ENCODE data around the gene DCTN2.
"Not testable (repeated sequence)": the region's sequence is repeated elsewhere in the genome, so short reads cannot be mapped to it uniquely, and the experiment has no call there.

DCTN2 gene

GRCh38 chr12:57576613-57577160, 29.7 kb upstream of the DCTN2 start:
- no peak for DNase-seq (ENCODE audit: low read depth)

GRCh38 chr12:57575771-57576612, 29.0 kb upstream of the DCTN2 start:
- no peak for DNase-seq (ENCODE audit: low read depth)

GRCh38 chr12:57574795-57575194, 27.8 kb upstream of the DCTN2 start:
- DNase-seq (ENCODE audit: low read depth), result no peak

- no peak for DNase-seq (ENCODE audit: low read depth)
These were observed 25.2 kb upstream of the DCTN2 start for GRCh38 chr12:57571926-57572762.

GRCh38 chr12:57570438-57570837, 23.4 kb upstream of the DCTN2 start:
- not testable (repeated sequence) for DNase-seq (ENCODE audit: low read depth)

- DNase-seq (ENCODE audit: low read depth), result no peak
These were observed 22.9 kb upstream of the DCTN2 start for GRCh38 chr12:57569858-57570257.

GRCh38 chr12:57568838-57569237, 21.8 kb upstream of the DCTN2 start:
- no peak for DNase-seq (ENCODE audit: low read depth)

GRCh38 chr12:57564178-57564740, 17.3 kb upstream of the DCTN2 start:
- DNase-seq (ENCODE audit: low read depth), result no peak

GRCh38 chr12:57563358-57563757, 16.4 kb upstream of the DCTN2 start:
- no peak for DNase-seq (ENCODE audit: low read depth)

- not testable (repeated sequence) for DNase-seq (ENCODE audit: low read depth)
These were observed 14.1 kb upstream of the DCTN2 start for GRCh38 chr12:57561117-57561516.

- DNase-seq (ENCODE audit: low read depth), result no peak
These were observed 13.5 kb upstream of the DCTN2 start for GRCh38 chr12:57560516-57560915.

GRCh38 chr12:57558864-57559263, 11.9 kb upstream of the DCTN2 start:
- DNase-seq (ENCODE audit: low read depth), result no peak

- no peak for DNase-seq (ENCODE audit: low read depth)
These were observed 7.9 kb upstream of the DCTN2 start for GRCh38 chr12:57554897-57555296.

- no peak for DNase-seq (ENCODE audit: low read depth)
These were observed 7.5 kb upstream of the DCTN2 start for GRCh38 chr12:57554453-57554852.

- DNase-seq (ENCODE audit: low read depth), result no peak
These were observed 6.6 kb upstream of the DCTN2 start for GRCh38 chr12:57553343-57554202.

GRCh38 chr12:57552835-57553313, 5.9 kb upstream of the DCTN2 start:
- peak; percentile 16 for DNase-seq (ENCODE audit: low read depth)

- DNase-seq (ENCODE audit: low read depth), result no peak
These were observed 5.3 kb upstream of the DCTN2 start for GRCh38 chr12:57552306-57552651.

- DNase-seq (ENCODE audit: low read depth), result no peak
These were observed 4.8 kb upstream of the DCTN2 start for GRCh38 chr12:57551637-57552305.

- DNase-seq (ENCODE audit: low read depth), result no peak
These were observed 3.9 kb upstream of the DCTN2 start for GRCh38 chr12:57550641-57551549.
